Measurements from ENCODE around the gene MRPL36.

MRPL36 gene

DNA sequence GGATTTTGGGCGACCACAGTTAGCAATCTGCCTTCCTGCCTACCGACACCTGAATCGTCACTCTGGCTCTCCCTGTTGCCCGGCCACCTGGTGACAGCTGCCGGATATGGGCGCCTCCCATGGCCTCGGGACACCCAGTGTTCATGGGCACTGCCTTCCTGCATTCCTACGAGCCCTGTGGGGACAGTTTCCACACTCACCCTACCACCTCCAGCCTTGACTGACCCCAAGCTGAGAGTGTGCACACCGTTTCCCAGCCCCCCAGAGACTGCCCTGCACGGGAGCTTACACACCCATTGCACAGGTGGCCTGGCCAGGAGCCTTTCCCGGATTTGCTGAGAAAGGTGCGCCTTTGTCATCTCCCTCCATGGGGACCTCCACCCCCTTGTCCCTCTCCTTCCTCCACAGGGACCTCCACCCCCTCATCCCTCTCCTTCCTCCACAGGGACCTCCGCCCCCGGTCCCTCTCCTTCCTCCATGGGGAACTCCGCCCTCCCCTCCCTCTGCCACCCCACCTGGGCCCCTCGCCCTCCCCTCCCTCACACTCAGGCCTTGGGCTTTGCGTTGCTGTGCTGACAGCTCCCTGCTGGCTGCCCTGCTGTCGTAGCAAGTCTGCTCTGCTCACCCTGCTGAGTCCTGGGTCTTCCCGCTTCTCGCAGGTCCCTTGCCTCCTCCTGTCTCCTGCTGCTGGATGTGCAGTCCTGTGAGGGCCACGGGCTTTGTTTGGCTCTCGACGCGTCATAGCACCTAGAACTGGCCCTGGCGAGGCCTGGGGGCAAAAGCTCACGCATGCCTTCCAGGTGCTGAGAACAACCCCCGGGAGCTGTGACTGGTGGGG is 48.4 kb downstream of the MRPL36 start:
- DNase-seq, result no peak

DNA sequence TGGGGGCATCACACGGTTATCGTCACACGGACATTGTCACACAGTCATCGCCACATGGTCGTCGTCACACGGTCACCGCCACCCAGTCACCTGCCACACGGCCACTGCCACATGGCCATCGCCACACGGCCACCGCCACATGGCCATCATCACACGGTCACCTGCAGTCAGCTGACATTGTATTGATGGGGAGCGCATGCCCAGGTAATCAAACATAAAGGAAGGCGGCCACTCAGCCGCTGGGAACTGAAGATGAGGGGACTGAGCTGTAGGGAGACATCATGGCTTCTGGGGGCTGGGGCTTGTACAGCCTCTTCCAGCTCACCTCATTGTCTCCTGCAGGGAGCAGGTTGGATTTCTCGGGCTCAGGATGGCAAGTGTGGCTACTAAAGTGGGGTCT is 49.2 kb downstream of the MRPL36 start:
- no peak for DNase-seq

GRCh38 chr5:1749346-1750124 is 50.1 kb downstream of the MRPL36 start:
- no peak for DNase-seq

- DNase-seq, result no peak
These were observed 50.8 kb downstream of the MRPL36 start for GRCh38 chr5:1748845-1749244.
